Mesendoderm (in vitro differentiated cells): ENCODE measurements around the gene GSG1L.

Experiments used
- DNase-seq: peaks from one replicate; pipeline ENCODE4 v3.0.0; 2013
- H2AK5ac ChIP-seq: 2 replicates; pipeline ENCODE4 v1.6.1; 2013; ENCODE audit warnings: low read length, inconsistent platforms
- H2BK120ac ChIP-seq: 2 replicates; pipeline ENCODE4 v1.6.1; 2013; ENCODE audit warnings: low read depth, mild to moderate bottlenecking, low read length, moderate library complexity, mixed read lengths
- H2BK15ac ChIP-seq: replicated peaks from 2 replicates; pipeline ENCODE4 v1.6.1; 2013; ENCODE audit warnings: low read depth, mild to moderate bottlenecking, moderate library complexity
- H2BK5ac ChIP-seq: 2 replicates; pipeline ENCODE4 v1.6.1; 2013; ENCODE audit warnings: low read length, inconsistent platforms
- H3K18ac ChIP-seq: 2 replicates; pipeline ENCODE4 v1.6.1; 2013; ENCODE audit warnings: mild to moderate bottlenecking, low read length, mixed read lengths
- H3K23ac ChIP-seq: one replicate; pipeline ENCODE4 v1.6.1; 2013; ENCODE audit warnings: low read length
- H3K27ac ChIP-seq: 2 replicates; pipeline ENCODE4 v1.5.1; 2013; ENCODE audit warnings: low read depth, mild to moderate bottlenecking, inconsistent platforms, low read length, moderate library complexity
- H3K27me3 ChIP-seq: 2 replicates; pipeline ENCODE4 v1.6.1; 2013; ENCODE audit warnings: low read length, control low read depth, mild to moderate bottlenecking, inconsistent platforms; ENCODE audit not compliant: insufficient read depth, poor library complexity
- H3K36me3 ChIP-seq: 2 replicates; pipeline ENCODE4 v1.6.1; 2013; ENCODE audit warnings: low read length, inconsistent platforms; ENCODE audit not compliant: control insufficient read depth, insufficient read depth
- H3K4ac ChIP-seq: one replicate; pipeline ENCODE4 v1.6.1; 2013; ENCODE audit warnings: low read depth, mild to moderate bottlenecking, low read length, moderate library complexity
- H3K4me1 ChIP-seq: 2 replicates; pipeline ENCODE4 v1.6.1; 2013; ENCODE audit warnings: low read depth, low read length, inconsistent platforms; ENCODE audit not compliant: control insufficient read depth
- H3K4me2 ChIP-seq: 2 replicates; pipeline ENCODE4 v1.6.1; 2013; ENCODE audit warnings: low read length
- H3K4me3 ChIP-seq: 2 replicates; pipeline ENCODE4 v1.5.1; 2013; ENCODE audit warnings: mild to moderate bottlenecking, low read length
- H3K56ac ChIP-seq: one replicate; pipeline ENCODE4 v1.6.1; 2013; ENCODE audit warnings: low read length
- H3K79me1 ChIP-seq: 2 replicates; pipeline ENCODE4 v1.6.1; 2013; ENCODE audit warnings: low read length, inconsistent platforms
- H3K79me2 ChIP-seq: 2 replicates; pipeline ENCODE4 v1.6.1; 2013; ENCODE audit warnings: mild to moderate bottlenecking, low read length; ENCODE audit not compliant: control insufficient read depth, insufficient read depth
- H3K9ac ChIP-seq: 2 replicates; pipeline ENCODE4 v1.6.1; 2013; ENCODE audit warnings: low read length, inconsistent platforms
- H4K5ac ChIP-seq: one replicate; pipeline ENCODE4 v1.6.1; 2013; ENCODE audit warnings: low read length
- H4K8ac ChIP-seq: one replicate; pipeline ENCODE4 v1.6.1; 2013; ENCODE audit warnings: low read depth, mild to moderate bottlenecking, control low read depth, low read length, moderate library complexity
- WGBS: extraction: QIAGEN DNeasy Blood & Tissue Kit; methylation state at CpG from one replicate; pipeline ENCODE4 v1.1.7; 2013; ENCODE audit warnings: low lambda C conversion rate, missing lambda C conversion rate; ENCODE audit not compliant: insufficient coverage; ENCODE audit errors: extremely low coverage; 5-methylcytosine and 5-hydroxymethylcytosine counted together

The GSG1L gene

GRCh38 chr16:27962197-27962596, 101.3 kb downstream of the GSG1L start:
- Histone ChIP-seq H3K56ac (no peak overlapping the region), H3K79me1 (no peaks in the 10 kb centered on the region), H3K9ac (no peak overlapping the region), H3K27ac (no peak overlapping the region), H3K4me2 (no peak overlapping the region), H2AK5ac (no peak overlapping the region), H3K27me3 (no peaks in the 10 kb centered on the region), H4K8ac (no peak overlapping the region), H3K4ac (no peak overlapping the region), H2BK120ac (no peak overlapping the region), H3K23ac (no peak overlapping the region), H3K18ac (no peak overlapping the region), H3K79me2 (no peaks in the 10 kb centered on the region), H2BK5ac (no peak overlapping the region), H3K4me1 (no peaks in the 10 kb centered on the region), H3K36me3 (no peaks in the 10 kb centered on the region), H3K4me3 (no peak overlapping the region), H4K5ac (no peak overlapping the region), H2BK15ac (no peak overlapping the region)
- DNase-seq = no peak

DNA sequence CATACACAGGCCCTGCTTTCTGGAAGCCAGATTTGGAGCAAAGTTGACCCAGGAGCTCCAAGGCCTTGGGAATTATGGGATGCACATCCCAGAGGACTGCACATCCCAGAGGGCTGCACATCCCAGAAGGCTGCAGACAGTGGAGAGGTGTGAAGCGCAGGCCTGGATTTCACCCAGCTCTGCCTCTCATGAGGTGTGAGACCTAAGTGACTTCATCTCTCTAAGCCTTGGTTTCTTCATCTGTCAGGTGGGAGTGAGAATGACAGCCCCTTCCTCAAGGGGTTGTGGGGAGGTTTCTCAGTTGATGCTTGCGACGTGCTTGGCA, 102.3 kb downstream of the GSG1L start:
- no peaks in the 10 kb centered on the region for H3K4me1 ChIP-seq
- H2AK5ac ChIP-seq = no peak overlapping the region
- no peak overlapping the region for H3K18ac ChIP-seq
- no peak overlapping the region for H3K56ac ChIP-seq
- no peak overlapping the region for H2BK5ac ChIP-seq
- no peak overlapping the region for H3K4me2 ChIP-seq
- no peaks in the 10 kb centered on the region for H3K36me3 ChIP-seq
- no CpG with 5 or more reads among the region's 3 CpGs for whole genome bisulfite sequencing
- H2BK120ac ChIP-seq = no peak overlapping the region
- H3K4me3 ChIP-seq = no peak overlapping the region
- H3K79me1 ChIP-seq = no peaks in the 10 kb centered on the region
- H3K27ac ChIP-seq = no peak overlapping the region
- no peak overlapping the region for H2BK15ac ChIP-seq
- H3K79me2 ChIP-seq = no peaks in the 10 kb centered on the region
- H3K9ac ChIP-seq = no peak overlapping the region
- no peak overlapping the region for H3K23ac ChIP-seq
- H3K4ac ChIP-seq = no peak overlapping the region
- H3K27me3 ChIP-seq = no peaks in the 10 kb centered on the region
- DNase-seq = no peak
- H4K8ac ChIP-seq = no peak overlapping the region
- H4K5ac ChIP-seq = no peak overlapping the region

GRCh38 chr16:27960619-27961295, 102.8 kb downstream of the GSG1L start:
- H3K27me3 ChIP-seq = no peaks in the 10 kb centered on the region
- no peak overlapping the region for H2AK5ac ChIP-seq
- H3K79me1 ChIP-seq = no peaks in the 10 kb centered on the region
- no peak overlapping the region for H4K5ac ChIP-seq
- no peaks in the 10 kb centered on the region for H3K79me2 ChIP-seq
- H3K9ac ChIP-seq = no peak overlapping the region
- H3K36me3 ChIP-seq = no peaks in the 10 kb centered on the region
- H4K8ac ChIP-seq = no peak overlapping the region
- H2BK15ac ChIP-seq = no peak overlapping the region
- no peak overlapping the region for H3K18ac ChIP-seq
- DNase-seq = no peak
- H3K4me1 ChIP-seq = no peaks in the 10 kb centered on the region
- no peak overlapping the region for H3K4ac ChIP-seq
- no peak overlapping the region for H3K4me2 ChIP-seq
- no peak overlapping the region for H2BK120ac ChIP-seq
- H3K56ac ChIP-seq = no peak overlapping the region
- WGBS = no CpG with 5 or more reads among the region's 17 CpGs
- H3K23ac ChIP-seq = no peak overlapping the region
- H3K27ac ChIP-seq = no peak overlapping the region
- no peak overlapping the region for H2BK5ac ChIP-seq
- H3K4me3 ChIP-seq = no peak overlapping the region

- Histone ChIP-seq H2BK120ac (no peak overlapping the region), H3K18ac (no peak overlapping the region), H4K5ac (no peak overlapping the region), H3K4me2 (no peak overlapping the region), H3K56ac (no peak overlapping the region), H3K27ac (no peak overlapping the region), H3K4ac (no peak overlapping the region), H3K79me2 (no peaks in the 10 kb centered on the region), H2BK15ac (no peak overlapping the region), H3K79me1 (no peaks in the 10 kb centered on the region), H3K36me3 (no peaks in the 10 kb centered on the region), H2BK5ac (no peak overlapping the region), H3K27me3 (no peaks in the 10 kb centered on the region), H3K9ac (no peak overlapping the region), H4K8ac (no peak overlapping the region), H3K4me1 (no peaks in the 10 kb centered on the region), H3K4me3 (no peak overlapping the region), H2AK5ac (no peak overlapping the region), H3K23ac (no peak overlapping the region)
- no peak for DNase-seq
- WGBS = no CpG with 5 or more reads among the region's 4 CpGs
Measured at GRCh38 chr16:27959914-27960313, 103.6 kb downstream of the GSG1L start.

GRCh38 chr16:27954191-27954590, 109.3 kb downstream of the GSG1L start:
- Histone ChIP-seq H2BK15ac (no peak overlapping the region), H3K4me3 (no peak overlapping the region), H3K36me3 (no peaks in the 10 kb centered on the region), H3K4me1 (no peaks in the 10 kb centered on the region), H3K79me2 (no peaks in the 10 kb centered on the region), H3K79me1 (no peaks in the 10 kb centered on the region), H3K9ac (no peak overlapping the region), H4K8ac (no peak overlapping the region), H3K4me2 (no peak overlapping the region), H3K23ac (no peak overlapping the region), H3K56ac (no peak overlapping the region), H2BK120ac (no peak overlapping the region), H3K27me3 (no peaks in the 10 kb centered on the region), H3K4ac (no peak overlapping the region), H2AK5ac (no peak overlapping the region), H2BK5ac (no peak overlapping the region), H3K27ac (no peak overlapping the region), H3K18ac (no peak overlapping the region), H4K5ac (no peak overlapping the region)
- no CpG with 5 or more reads among the region's 3 CpGs for WGBS
- no peak for DNase-seq

GRCh38 chr16:27952811-27953210, 110.7 kb downstream of the GSG1L start:
- no peak overlapping the region for H2AK5ac ChIP-seq
- H3K27ac ChIP-seq = no peak overlapping the region
- no peaks in the 10 kb centered on the region for H3K79me1 ChIP-seq
- no peaks in the 10 kb centered on the region for H3K36me3 ChIP-seq
- H3K56ac ChIP-seq = no peak overlapping the region
- H2BK5ac ChIP-seq = no peak overlapping the region
- no peak overlapping the region for H3K18ac ChIP-seq
- H4K5ac ChIP-seq = no peak overlapping the region
- WGBS = no CpG with 5 or more reads among the region's 3 CpGs
- H3K9ac ChIP-seq = no peak overlapping the region
- H2BK15ac ChIP-seq = no peak overlapping the region
- no peak overlapping the region for H3K4me2 ChIP-seq
- H3K4me1 ChIP-seq = no peaks in the 10 kb centered on the region
- H2BK120ac ChIP-seq = no peak overlapping the region
- H3K79me2 ChIP-seq = no peaks in the 10 kb centered on the region
- H3K4me3 ChIP-seq = no peak overlapping the region
- no peak for DNase-seq
- H3K27me3 ChIP-seq = no peaks in the 10 kb centered on the region
- no peak overlapping the region for H3K4ac ChIP-seq
- H3K23ac ChIP-seq = no peak overlapping the region
- H4K8ac ChIP-seq = no peak overlapping the region
